K562 (cell line): ENCODE measurements around the gene ADORA3.
A peak's percentile ranks its signal among the peaks of the same experiment; 100 is the strongest.

Experiments used
- PRPF4 ChIP-seq: fragments of 200-400 bp; formaldehyde crosslinking; IDR thresholded peaks from one replicate; pipeline ENCODE4 v1.6.1; 2017; ENCODE audit warnings: low read length, low read depth, mild to moderate bottlenecking; ENCODE audit not compliant: insufficient read depth, poor library complexity, severe bottlenecking
- SMARCB1 ChIP-seq: IDR thresholded peaks from 2 replicates; pipeline ENCODE4 v1.6.1; 2011; ENCODE audit warnings: improper control_type of control experiment, low read depth; ENCODE audit not compliant: insufficient read length
- SPI1 ChIP-seq: IDR thresholded peaks from 2 replicates; pipeline ENCODE4 v1.6.1; 2011; ENCODE audit warnings: low read depth, low read length, control low read depth, borderline replicate concordance
- TF ChIP-seq, protein P1 (sequence below): fragments of 450-650 bp; IDR thresholded peaks from 2 replicates; pipeline ENCODE4 v1.7.1; 2018; ENCODE audit warnings: mild to moderate bottlenecking, low read depth; ENCODE audit not compliant: partially characterized antibody
- TF ChIP-seq, protein P2 (sequence below): fragments of 450-650 bp; IDR thresholded peaks from 2 replicates; pipeline ENCODE4 v1.6.1; 2016

DNA sequence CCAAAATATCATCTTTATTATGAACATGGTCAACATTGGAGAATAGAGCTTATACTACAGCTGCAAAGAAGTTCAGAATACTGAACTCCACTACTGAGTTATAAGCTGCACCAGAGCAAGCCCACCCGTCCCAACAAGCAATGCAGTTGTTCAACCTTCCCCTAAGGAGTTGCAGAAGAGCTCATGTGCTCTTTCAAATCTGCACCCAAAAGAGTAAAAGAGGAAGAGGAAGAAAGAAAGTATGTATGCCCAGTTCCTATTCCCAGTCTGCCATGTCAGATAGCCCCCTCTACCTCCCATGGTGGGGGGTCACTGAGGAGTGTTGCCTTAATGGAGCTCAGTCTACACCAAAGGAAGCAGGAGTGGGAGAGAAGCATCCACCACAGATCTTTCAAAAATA, 22.8 kb downstream of the ADORA3 start:
- TF ChIP-seq SPI1 = peak; percentile 15; the same call in 1 of the 2 replicates
- TF ChIP-seq, protein P1, sequence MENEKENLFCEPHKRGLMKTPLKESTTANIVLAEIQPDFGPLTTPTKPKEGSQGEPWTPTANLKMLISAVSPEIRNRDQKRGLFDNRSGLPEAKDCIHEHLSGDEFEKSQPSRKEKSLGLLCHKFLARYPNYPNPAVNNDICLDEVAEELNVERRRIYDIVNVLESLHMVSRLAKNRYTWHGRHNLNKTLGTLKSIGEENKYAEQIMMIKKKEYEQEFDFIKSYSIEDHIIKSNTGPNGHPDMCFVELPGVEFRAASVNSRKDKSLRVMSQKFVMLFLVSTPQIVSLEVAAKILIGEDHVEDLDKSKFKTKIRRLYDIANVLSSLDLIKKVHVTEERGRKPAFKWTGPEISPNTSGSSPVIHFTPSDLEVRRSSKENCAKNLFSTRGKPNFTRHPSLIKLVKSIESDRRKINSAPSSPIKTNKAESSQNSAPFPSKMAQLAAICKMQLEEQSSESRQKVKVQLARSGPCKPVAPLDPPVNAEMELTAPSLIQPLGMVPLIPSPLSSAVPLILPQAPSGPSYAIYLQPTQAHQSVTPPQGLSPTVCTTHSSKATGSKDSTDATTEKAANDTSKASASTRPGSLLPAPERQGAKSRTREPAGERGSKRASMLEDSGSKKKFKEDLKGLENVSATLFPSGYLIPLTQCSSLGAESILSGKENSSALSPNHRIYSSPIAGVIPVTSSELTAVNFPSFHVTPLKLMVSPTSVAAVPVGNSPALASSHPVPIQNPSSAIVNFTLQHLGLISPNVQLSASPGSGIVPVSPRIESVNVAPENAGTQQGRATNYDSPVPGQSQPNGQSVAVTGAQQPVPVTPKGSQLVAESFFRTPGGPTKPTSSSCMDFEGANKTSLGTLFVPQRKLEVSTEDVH = no peak
- TF ChIP-seq, protein P2, sequence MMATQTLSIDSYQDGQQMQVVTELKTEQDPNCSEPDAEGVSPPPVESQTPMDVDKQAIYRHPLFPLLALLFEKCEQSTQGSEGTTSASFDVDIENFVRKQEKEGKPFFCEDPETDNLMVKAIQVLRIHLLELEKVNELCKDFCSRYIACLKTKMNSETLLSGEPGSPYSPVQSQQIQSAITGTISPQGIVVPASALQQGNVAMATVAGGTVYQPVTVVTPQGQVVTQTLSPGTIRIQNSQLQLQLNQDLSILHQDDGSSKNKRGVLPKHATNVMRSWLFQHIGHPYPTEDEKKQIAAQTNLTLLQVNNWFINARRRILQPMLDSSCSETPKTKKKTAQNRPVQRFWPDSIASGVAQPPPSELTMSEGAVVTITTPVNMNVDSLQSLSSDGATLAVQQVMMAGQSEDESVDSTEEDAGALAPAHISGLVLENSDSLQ = no peak
- no peak for TF ChIP-seq PRPF4
- no peak for TF ChIP-seq SMARCB1
